Mesothelial cell of epicardium (in vitro differentiated cells): ENCODE measurements around the gene RTP5. TPM values are rescaled to one million over a fixed set of nuclear protein-coding genes. Genes with fewer than 3 reads are reported as not detected.

Experiments used
- DNase-seq, 2 experiments: peaks; one replicate each; pipeline ENCODE4 v3.0.0; 2021; ENCODE audit warnings: low spot score in 2 of 2; ENCODE audit not compliant: unreplicated experiment in 2 of 2
- H3K27ac Mint-ChIP-seq: 2 replicates; pipeline ENCODE4 v1.8.0; 2021; ENCODE audit warnings: mixed read lengths
- H3K27me3 Mint-ChIP-seq: 2 replicates; pipeline ENCODE4 v1.8.0; 2021; ENCODE audit warnings: low read depth, mixed read lengths
- H3K36me3 Mint-ChIP-seq: 2 replicates; pipeline ENCODE4 v1.8.0; 2021; ENCODE audit warnings: mixed read lengths
- H3K4me1 Mint-ChIP-seq: 2 replicates; pipeline ENCODE4 v1.8.0; 2021; ENCODE audit warnings: mixed read lengths
- H3K4me3 Mint-ChIP-seq: 2 replicates; pipeline ENCODE4 v1.8.0; 2021; ENCODE audit warnings: mild to moderate bottlenecking, moderate library complexity, mixed read lengths
- H3K9me3 Mint-ChIP-seq: 2 replicates; pipeline ENCODE4 v1.8.0; 2021; ENCODE audit warnings: mixed read lengths
- total RNA-seq: library from RNA; stranded (reverse); gene quantifications from 3 replicates; pipeline ENCODE4 v1.2.1, GENCODE V29; 2021
- TF ChIP-seq, protein P1 (sequence below): fragments of 200-600 bp; sonication (generic); IDR thresholded peaks from one replicate; pipeline ENCODE4 v1.5.0; 2021; ENCODE audit warnings: antibody characterized with exemption; ENCODE audit not compliant: unreplicated experiment

Gene RTP5
- total RNA-seq, 1 donor from 2014 or later, result not detected

- H3K4me3 Mint-ChIP-seq, result no peak overlapping the region
- no peak for DNase-seq
- TF ChIP-seq, protein P1, sequence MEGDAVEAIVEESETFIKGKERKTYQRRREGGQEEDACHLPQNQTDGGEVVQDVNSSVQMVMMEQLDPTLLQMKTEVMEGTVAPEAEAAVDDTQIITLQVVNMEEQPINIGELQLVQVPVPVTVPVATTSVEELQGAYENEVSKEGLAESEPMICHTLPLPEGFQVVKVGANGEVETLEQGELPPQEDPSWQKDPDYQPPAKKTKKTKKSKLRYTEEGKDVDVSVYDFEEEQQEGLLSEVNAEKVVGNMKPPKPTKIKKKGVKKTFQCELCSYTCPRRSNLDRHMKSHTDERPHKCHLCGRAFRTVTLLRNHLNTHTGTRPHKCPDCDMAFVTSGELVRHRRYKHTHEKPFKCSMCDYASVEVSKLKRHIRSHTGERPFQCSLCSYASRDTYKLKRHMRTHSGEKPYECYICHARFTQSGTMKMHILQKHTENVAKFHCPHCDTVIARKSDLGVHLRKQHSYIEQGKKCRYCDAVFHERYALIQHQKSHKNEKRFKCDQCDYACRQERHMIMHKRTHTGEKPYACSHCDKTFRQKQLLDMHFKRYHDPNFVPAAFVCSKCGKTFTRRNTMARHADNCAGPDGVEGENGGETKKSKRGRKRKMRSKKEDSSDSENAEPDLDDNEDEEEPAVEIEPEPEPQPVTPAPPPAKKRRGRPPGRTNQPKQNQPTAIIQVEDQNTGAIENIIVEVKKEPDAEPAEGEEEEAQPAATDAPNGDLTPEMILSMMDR, result no peak
- H3K27ac Mint-ChIP-seq, result no peak overlapping the region
- peaks cover 6% of the 10 kb centered on the region for H3K36me3 Mint-ChIP-seq
- H3K9me3 Mint-ChIP-seq, result peaks cover 14% of the 10 kb centered on the region
- H3K27me3 Mint-ChIP-seq, result no peaks in the 10 kb centered on the region
- peaks cover 19% of the 10 kb centered on the region for H3K4me1 Mint-ChIP-seq
These were observed 19.1 kb downstream of the RTP5 start for GRCh38 chr2:241888641-241889040.

DNA sequence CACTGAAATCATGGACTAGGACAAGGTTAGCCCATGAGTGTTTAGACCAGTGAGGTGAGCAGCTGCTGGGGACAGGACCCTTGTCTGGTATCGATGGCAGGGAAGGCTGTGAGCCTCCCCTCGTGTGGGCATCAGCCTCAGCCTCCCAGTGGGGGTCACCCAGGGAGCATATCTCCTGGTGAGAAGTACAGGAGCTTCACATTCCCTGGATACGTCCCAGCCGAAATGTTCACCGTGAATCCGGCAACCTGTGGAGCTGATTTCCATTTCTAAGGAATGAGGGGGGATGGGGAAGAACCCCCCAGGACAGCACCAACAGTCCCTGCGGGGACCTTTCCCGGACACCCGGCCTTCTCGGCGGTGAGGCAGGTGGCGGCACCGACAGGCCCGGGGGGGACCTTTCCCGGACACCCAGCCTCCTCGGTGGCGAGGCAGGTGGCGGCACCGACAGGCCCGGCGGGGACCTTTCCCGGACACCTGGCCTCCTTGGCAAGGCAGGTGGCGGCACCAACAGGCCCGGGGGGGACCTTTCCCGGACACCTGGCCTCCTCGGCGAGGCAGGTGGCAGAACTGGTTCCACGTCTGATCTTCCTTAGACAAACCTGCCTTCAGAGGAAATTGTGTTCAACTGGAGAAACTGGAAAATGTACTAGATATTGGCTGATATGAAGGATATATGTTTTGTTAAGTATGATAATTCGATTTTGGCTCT, 21.2 kb downstream of the RTP5 start:
- H3K9me3 Mint-ChIP-seq, result peaks cover 14% of the 10 kb centered on the region
- no peak overlapping the region for H3K27ac Mint-ChIP-seq
- H3K36me3 Mint-ChIP-seq, result peaks cover 4% of the 10 kb centered on the region
- DNase-seq, result no peak
- TF ChIP-seq, protein P1, result no peak
- no peak overlapping the region for H3K4me3 Mint-ChIP-seq
- no peaks in the 10 kb centered on the region for H3K27me3 Mint-ChIP-seq
- peaks cover 19% of the 10 kb centered on the region for H3K4me1 Mint-ChIP-seq

DNA sequence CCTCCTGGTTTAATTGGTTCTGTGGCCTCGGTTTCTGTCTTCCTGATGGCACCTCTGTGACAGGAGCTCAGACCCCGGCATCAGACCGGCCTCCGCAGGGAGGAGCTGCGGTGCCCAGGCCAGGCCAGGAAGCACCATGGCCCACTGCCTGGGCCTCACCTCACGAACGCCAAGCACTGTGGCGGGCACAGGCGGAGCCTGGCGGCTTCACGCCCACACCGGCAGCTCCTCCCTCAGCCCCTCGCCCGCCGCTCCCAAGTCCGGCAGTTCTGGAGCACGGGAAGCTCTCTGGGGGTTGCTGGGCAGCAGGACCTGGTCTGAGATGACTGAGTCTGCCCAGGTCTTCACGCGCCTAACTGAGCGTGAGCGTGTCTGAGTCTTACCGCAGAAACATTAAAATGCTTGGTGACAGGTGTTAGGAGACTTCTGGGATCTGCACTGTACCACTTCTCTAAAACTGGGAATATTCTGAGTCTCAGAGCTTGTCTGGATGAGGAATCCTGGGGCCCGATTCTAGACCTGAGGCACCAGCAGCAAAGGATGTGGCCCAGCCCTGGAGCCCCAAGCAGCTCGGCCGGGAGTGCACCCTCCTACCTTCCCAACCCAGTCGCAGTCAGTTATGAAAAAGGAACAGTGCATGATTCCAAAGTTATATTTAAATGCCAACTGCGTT, 21.9 kb downstream of the RTP5 start:
- H3K4me1 Mint-ChIP-seq, result peaks cover 21% of the 10 kb centered on the region
- TF ChIP-seq, protein P1, result no peak
- peaks cover 14% of the 10 kb centered on the region for H3K9me3 Mint-ChIP-seq
- peak in 1 of 2 experiments; percentile 17 for DNase-seq
- H3K27ac Mint-ChIP-seq, result no peak overlapping the region
- H3K4me3 Mint-ChIP-seq, result no peak overlapping the region
- H3K36me3 Mint-ChIP-seq, result peaks cover 4% of the 10 kb centered on the region
- H3K27me3 Mint-ChIP-seq, result no peaks in the 10 kb centered on the region

DNA sequence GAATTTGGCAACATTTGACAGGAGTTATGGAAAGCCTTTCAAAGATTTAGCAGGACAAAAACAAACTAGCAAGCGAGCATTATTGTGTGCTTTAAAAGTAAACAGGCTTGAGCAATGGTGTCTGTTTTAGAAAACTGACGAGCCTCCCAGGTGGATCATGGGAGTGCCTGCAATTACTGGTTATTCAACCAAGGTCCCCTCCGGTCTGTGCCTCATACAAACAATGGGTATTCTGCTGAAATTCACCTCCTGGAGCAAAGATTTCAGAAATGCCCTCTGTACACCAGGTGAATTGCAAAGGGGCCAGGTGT, 22.4 kb downstream of the RTP5 start:
- DNase-seq, result no peak
- no peak overlapping the region for H3K27ac Mint-ChIP-seq

DNA sequence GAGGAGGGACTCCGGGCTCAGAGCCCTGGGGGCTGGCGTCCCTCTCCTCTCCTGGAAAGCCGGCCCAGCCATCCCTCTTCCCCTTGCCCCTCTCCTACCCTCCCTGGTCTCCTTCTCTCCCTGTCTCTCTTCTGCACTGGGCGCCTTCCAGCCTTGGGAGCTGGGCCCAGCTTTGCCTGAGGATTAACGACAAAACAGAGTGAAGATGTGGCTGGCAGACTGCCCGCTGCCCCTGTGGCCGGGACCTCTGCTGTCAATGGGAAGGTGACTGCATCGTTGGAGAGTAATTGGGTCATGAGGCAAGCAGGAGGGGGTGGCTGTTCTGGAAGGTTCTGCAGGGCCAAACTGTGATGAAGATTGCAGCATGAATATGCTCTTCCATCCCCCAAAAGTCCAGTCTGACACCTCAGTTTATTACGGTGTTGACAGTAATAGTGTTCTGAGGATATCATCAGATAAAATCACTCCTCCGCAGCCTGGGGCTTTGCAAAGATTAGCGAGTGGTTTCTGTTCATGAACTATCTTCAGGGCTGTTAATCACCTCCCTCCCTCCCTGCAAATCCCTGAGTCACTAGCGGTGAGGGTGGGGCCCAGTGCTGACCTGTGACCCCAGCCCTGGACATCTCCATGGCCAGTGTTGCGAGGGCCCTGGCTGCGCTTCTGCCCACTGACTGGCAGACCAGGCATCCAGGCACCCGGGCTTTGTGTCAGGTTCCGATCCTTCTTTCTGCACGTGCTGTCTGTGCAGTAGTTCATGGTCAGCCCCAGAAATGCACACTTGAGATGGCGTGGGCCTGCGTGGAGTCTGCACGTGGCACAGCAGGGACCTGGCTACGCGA, 23.0 kb downstream of the RTP5 start:
- Mint-ChIP-seq H3K4me3 (no peak overlapping the region), H3K9me3 (peaks cover 11% of the 10 kb centered on the region), H3K27ac (peak overlapping the region; percentile 79), H3K27me3 (no peaks in the 10 kb centered on the region), H3K4me1 (peaks cover 21% of the 10 kb centered on the region), H3K36me3 (peaks cover 1% of the 10 kb centered on the region)
- TF ChIP-seq, protein P1, result no peak
- peak in 1 of 2 experiments; percentile 15 for DNase-seq

More for the DNA sequence above, 22.4 kb downstream of the RTP5 start:
- Mint-ChIP-seq H3K9me3 (peaks cover 14% of the 10 kb centered on the region), H3K4me3 (no peak overlapping the region), H3K36me3 (peaks cover 4% of the 10 kb centered on the region), H3K27me3 (no peaks in the 10 kb centered on the region), H3K4me1 (peaks cover 21% of the 10 kb centered on the region)
- TF ChIP-seq, protein P1, result no peak
